Loucy (cell line): Measurements from ENCODE around the gene ADARB2.

ENCODE experiments used
- CTCF ChIP-seq: fragments of 200-600 bp; sonication (generic); conservative IDR thresholded peaks from 2 replicates; pipeline ENCODE4 v1.5.1; 2014; ENCODE audit warnings: mild to moderate bottlenecking, antibody characterized with exemption, low read length
- EZH2phosphoT487 ChIP-seq: fragments of 200-600 bp; IDR thresholded peaks from 2 replicates; pipeline ENCODE4 v1.6.1; 2018; ENCODE audit warnings: antibody characterized with exemption, mild to moderate bottlenecking, moderate library complexity, borderline replicate concordance

GRCh38 chr10:1579671-1580070 lies 157.7 kb downstream of the ADARB2 start:
- TF ChIP-seq CTCF (no peak), EZH2phosphoT487 (no peak)
